ENCODE measurements around the gene STXBP6.

The STXBP6 gene

GRCh38 chr14:24924544-24924943 is 125.4 kb downstream of the STXBP6 start:
- Histone ChIP-seq H3K4me2 (ENCODE audit: low read length) (no peak overlapping the region), H3K27ac (ENCODE audit: low read length) (no peak overlapping the region)
- TF ChIP-seq EZH2phosphoT487 (IDR thresholded peaks at IDR 0.05; ENCODE audit: low read depth) (no peak), CTCF (IDR thresholded peaks at IDR 0.05; ENCODE audit: low read depth, low read length) (no peak)

GRCh38 chr14:24921903-24922302 is 128.0 kb downstream of the STXBP6 start:
- Histone ChIP-seq H3K27me3 (ENCODE audit: low read depth, low read length) (no peaks in the 10 kb centered on the region), H2AFZ (ENCODE audit: low read depth, low read length) (no peak overlapping the region), H3K27ac (ENCODE audit: low read length) (no peak overlapping the region), H3K9ac (ENCODE audit: low read length) (no peak overlapping the region), H4K20me1 (ENCODE audit: insufficient read depth, low read length) (no peaks in the 10 kb centered on the region), H3K4me3 (ENCODE audit: low read length) (no peak overlapping the region), H3K9me3 (ENCODE audit: insufficient read depth, low read length) (no peaks in the 10 kb centered on the region), H3K36me3 (replicated peaks; ENCODE audit: low read depth, low read length) (no peaks in the 10 kb centered on the region), H3K4me1 (ENCODE audit: low read length) (no peaks in the 10 kb centered on the region), H3K79me2 (ENCODE audit: low read length) (no peaks in the 10 kb centered on the region), H3K4me2 (ENCODE audit: low read length) (no peak overlapping the region)
- no peak for TF ChIP-seq EZH2phosphoT487 (IDR thresholded peaks at IDR 0.05; ENCODE audit: low read depth)

More at GRCh38 chr14:24924544-24924943, 125.4 kb downstream of the STXBP6 start:
- no peaks in the 10 kb centered on the region for H3K79me2 ChIP-seq (ENCODE audit: low read length)
- H3K9me3 ChIP-seq (ENCODE audit: insufficient read depth, low read length), result no peaks in the 10 kb centered on the region
- H3K4me1 ChIP-seq (ENCODE audit: low read length), result 0 out of 2 replicates have a peak, but pooled peaks cover 5% of the 10 kb centered on the region
- H3K36me3 ChIP-seq (replicated peaks; ENCODE audit: low read depth, low read length), result no peaks in the 10 kb centered on the region
- H2AFZ ChIP-seq (ENCODE audit: low read depth, low read length), result no peak overlapping the region
- no peaks in the 10 kb centered on the region for H4K20me1 ChIP-seq (ENCODE audit: insufficient read depth, low read length)
- H3K27me3 ChIP-seq (ENCODE audit: low read depth, low read length), result no peaks in the 10 kb centered on the region
- no peak overlapping the region for H3K4me3 ChIP-seq (ENCODE audit: low read length)
- no peak overlapping the region for H3K9ac ChIP-seq (ENCODE audit: low read length)

DNA sequence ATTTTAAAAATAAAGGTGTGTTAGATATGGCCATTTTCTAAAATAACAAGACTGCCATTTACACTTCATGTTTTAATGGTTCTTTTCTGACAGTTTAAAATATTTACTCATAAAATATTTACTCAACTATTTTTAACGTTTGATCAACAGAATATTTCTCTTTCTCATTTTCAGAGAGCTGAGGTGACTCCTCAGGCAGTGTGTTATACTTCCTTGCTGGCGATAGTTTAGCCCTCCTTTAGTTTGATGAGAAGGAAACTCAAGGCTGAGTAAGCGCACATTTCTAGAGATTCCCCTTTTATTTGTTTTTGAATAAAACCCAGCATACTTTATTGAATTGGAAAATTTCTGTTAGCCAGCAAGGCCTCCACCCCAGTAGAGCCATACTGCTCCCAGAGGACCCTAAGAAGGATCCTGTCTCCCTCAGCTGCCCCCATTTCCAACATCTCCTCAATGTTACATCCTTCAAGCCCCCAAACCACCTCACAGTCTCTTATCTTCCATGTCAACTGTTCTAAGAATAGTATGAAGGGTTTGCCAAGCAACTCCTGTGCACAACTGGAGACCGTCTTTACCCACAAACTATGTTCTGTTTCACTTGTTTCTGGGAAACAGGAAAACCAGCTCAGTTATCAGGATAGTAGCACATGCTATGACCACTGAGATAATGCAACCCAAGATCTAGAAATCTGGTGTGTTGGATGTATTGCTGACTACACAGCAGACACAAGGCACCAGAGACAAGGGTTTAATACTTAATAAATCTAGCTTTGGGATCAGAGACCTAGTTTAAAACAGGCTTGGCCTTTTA is 129.5 kb downstream of the STXBP6 start:
- Histone ChIP-seq H3K9me3 (ENCODE audit: insufficient read depth, low read length) (no peaks in the 10 kb centered on the region), H3K4me3 (ENCODE audit: low read length) (no peak overlapping the region), H3K27ac (ENCODE audit: low read length) (no peak overlapping the region), H3K4me1 (ENCODE audit: low read length) (no peaks in the 10 kb centered on the region), H3K4me2 (ENCODE audit: low read length) (no peak overlapping the region), H4K20me1 (ENCODE audit: insufficient read depth, low read length) (no peaks in the 10 kb centered on the region), H3K9ac (ENCODE audit: low read length) (no peak overlapping the region), H3K79me2 (ENCODE audit: low read length) (no peaks in the 10 kb centered on the region), H2AFZ (ENCODE audit: low read depth, low read length) (no peak overlapping the region), H3K27me3 (ENCODE audit: low read depth, low read length) (no peaks in the 10 kb centered on the region), H3K36me3 (replicated peaks; ENCODE audit: low read depth, low read length) (no peaks in the 10 kb centered on the region)
- TF ChIP-seq CTCF (IDR thresholded peaks at IDR 0.05; ENCODE audit: low read depth, low read length) (no peak), EZH2phosphoT487 (IDR thresholded peaks at IDR 0.05; ENCODE audit: low read depth) (no peak)

DNA sequence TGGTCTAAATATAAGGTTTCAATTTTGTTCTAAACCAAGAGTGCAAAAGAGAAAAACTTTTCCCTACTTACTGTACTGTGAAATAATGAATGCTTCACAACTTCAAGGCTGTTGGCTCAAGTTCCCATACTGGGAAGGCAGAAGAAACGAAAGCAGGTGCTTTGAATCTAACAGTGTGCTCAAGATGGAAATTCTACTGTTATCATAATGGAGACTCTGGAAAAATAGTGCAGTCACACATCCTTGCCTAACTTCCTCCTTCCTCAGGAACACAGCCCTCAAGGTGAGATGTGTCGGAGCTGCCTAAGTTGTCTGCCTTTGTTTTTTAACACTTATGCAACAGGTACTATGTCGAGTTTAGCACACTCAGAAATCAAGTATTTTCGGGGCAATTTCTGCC is 131.1 kb downstream of the STXBP6 start:
- Histone ChIP-seq H3K9ac (ENCODE audit: low read length) (no peak overlapping the region), H3K27ac (ENCODE audit: low read length) (no peak overlapping the region), H3K4me3 (ENCODE audit: low read length) (no peak overlapping the region), H3K27me3 (ENCODE audit: low read depth, low read length) (no peaks in the 10 kb centered on the region), H2AFZ (ENCODE audit: low read depth, low read length) (no peak overlapping the region), H3K4me1 (ENCODE audit: low read length) (no peaks in the 10 kb centered on the region), H4K20me1 (ENCODE audit: insufficient read depth, low read length) (no peaks in the 10 kb centered on the region), H3K9me3 (ENCODE audit: insufficient read depth, low read length) (no peaks in the 10 kb centered on the region), H3K4me2 (ENCODE audit: low read length) (no peak overlapping the region), H3K36me3 (replicated peaks; ENCODE audit: low read depth, low read length) (no peaks in the 10 kb centered on the region), H3K79me2 (ENCODE audit: low read length) (no peaks in the 10 kb centered on the region)
- TF ChIP-seq EZH2phosphoT487 (IDR thresholded peaks at IDR 0.05; ENCODE audit: low read depth), result no peak
- no peak for TF ChIP-seq CTCF (IDR thresholded peaks at IDR 0.05; ENCODE audit: low read depth, low read length)
